ENCODE data around the gene FRMD4A. TPM values are rescaled to one million over a fixed set of nuclear protein-coding genes. Genes with fewer than 3 reads are reported as not detected.

Gene FRMD4A
- total RNA-seq, 5 donors from 2014 or later (not counting 1 experiment from before 2014, with no cell fraction given): 1.3 to 1.8 (median 1.4) TPM

GRCh38 chr10:13820119-13820963 is 510.4 kb downstream of the FRMD4A start:
- peak in 1 of 35 experiments; percentile 31 for DNase-seq
- Histone ChIP-seq H3K4me1 (ENCODE audit: control insufficient read depth in 1 of 2, extremely low read depth in 1 of 2, insufficient read depth in 2 of 2, low read length in 2 of 2) (peaks cover 8 to 19% of the 10 kb centered on the region in 2 experiments), H3K9me3 (no peaks in the 10 kb centered on the region), H3K36me3 (ENCODE audit: control insufficient read depth in 2 of 2, extremely low read depth in 1 of 2, insufficient read depth in 1 of 2, low read length in 1 of 2) (no peaks in the 10 kb centered on the region), H3K4me3 (ENCODE audit: control insufficient read depth in 1 of 2, extremely low read depth in 1 of 2, low read length in 1 of 2) (peak overlapping the region in 1 of 2 donors; percentile 0), H3K27ac (ENCODE audit: low read length) (no peak overlapping the region), H3K27me3 (replicated peaks in 1 of 2; ENCODE audit: control insufficient read depth in 2 of 2, extremely low read depth in 1 of 2, insufficient read depth in 2 of 2, low read length in 1 of 2) (peaks cover 0 to 19% of the 10 kb centered on the region in 2 experiments)
- Mint-ChIP-seq H3K27ac (no peak overlapping the region), H3K9me3 (peaks cover 2 to 6% (median 5%) of the 10 kb centered on the region in 3 donors), H3K4me1 (peaks cover 11 to 23% (median 12%) of the 10 kb centered on the region in 3 donors), H3K4me3 (no peak overlapping the region), H3K36me3 (peaks cover 3% of the 10 kb centered on the region), H3K27me3 (peaks cover 3 to 8% of the 10 kb centered on the region in 2 donors)
- POLR2A ChIA-PET: interaction anchor here in 1 of 2 donors (0.9 kb wide), 1 partner anchor 33 kb away, joined by 3 read pairs; no protein-coding TSS in a partner anchor
- CTCF ChIA-PET: interaction anchor here in 1 of 2 donors (0.6 kb wide), 1 partner anchor 503 kb away, joined by 7 read pairs; no protein-coding TSS in a partner anchor
- WGBS (ENCODE audit: insufficient coverage): 87% methylated on average over 14 of the region's 19 CpGs
- peak in 3 of 4 experiments; percentile 29 to 57 (median 51) for ATAC-seq (replicated peaks in 1 of 4)

DNA sequence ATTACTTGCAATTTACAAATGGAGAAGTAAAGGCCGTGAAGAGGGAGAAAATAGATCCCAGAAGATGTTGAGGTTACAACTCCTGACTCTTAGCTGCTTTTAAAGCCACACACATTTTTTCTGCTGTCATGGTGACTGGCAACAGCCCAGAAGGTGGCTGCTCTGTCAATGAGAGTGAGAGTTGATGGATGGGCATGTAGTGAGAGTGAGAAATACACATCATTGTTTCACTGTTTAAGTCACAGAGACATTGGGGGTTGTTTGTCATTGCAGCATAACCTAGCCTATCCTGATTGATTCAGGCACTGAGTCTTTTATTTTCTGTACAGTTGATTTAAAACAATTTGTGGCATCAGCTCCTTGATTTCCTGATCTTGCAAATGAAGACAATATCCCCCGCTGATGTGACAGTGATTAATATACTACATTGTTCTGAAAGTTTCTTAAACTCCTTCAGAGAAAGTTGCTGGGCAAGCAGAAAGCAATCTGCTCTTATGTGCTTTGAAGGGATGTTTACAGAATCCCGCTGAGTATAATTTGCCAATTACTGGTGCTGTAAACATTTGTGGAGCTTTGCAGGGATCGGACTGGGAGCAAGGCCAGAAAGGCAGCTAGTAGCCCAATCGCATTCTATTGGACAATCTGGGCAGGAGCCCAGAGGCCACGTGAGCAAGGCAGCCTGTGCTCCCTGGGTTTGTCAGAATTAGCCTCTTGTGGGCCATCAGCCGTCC is 514.4 kb downstream of the FRMD4A start:
- Histone ChIP-seq H3K4me1 (ENCODE audit: control insufficient read depth in 1 of 2, extremely low read depth in 1 of 2, insufficient read depth in 2 of 2, low read length in 2 of 2) (peaks cover 8 to 17% of the 10 kb centered on the region in 2 experiments), H3K4me3 (ENCODE audit: control insufficient read depth in 1 of 2, extremely low read depth in 1 of 2, low read length in 1 of 2) (no peak overlapping the region), H3K36me3 (ENCODE audit: control insufficient read depth in 2 of 2, extremely low read depth in 1 of 2, insufficient read depth in 1 of 2, low read length in 1 of 2) (no peaks in the 10 kb centered on the region), H3K27me3 (replicated peaks in 1 of 2; ENCODE audit: control insufficient read depth in 2 of 2, extremely low read depth in 1 of 2, insufficient read depth in 2 of 2, low read length in 1 of 2) (peaks cover 0 to 15% of the 10 kb centered on the region in 2 experiments), H3K27ac (ENCODE audit: low read length) (no peak overlapping the region), H3K9me3 (no peaks in the 10 kb centered on the region)
- peaks cover 3% of the 10 kb centered on the region for H3K36me3 Mint-ChIP-seq
- H3K27me3 Mint-ChIP-seq: peaks cover 3 to 4% of the 10 kb centered on the region in 2 donors
- CTCF ChIA-PET: no interaction called here
- ATAC-seq (replicated peaks in 1 of 4): no peak
- WGBS (ENCODE audit: insufficient coverage): 92% methylated on average over 5 of the region's 7 CpGs
- H3K4me1 Mint-ChIP-seq: peaks cover 12 to 21% (median 12%) of the 10 kb centered on the region in 3 donors
- DNase-seq: no peak
- no peak overlapping the region for H3K4me3 Mint-ChIP-seq
- H3K27ac Mint-ChIP-seq: no peak overlapping the region
- POLR2A ChIA-PET: no interaction called here
- H3K9me3 Mint-ChIP-seq: peaks cover 2 to 6% (median 5%) of the 10 kb centered on the region in 3 donors

DNA sequence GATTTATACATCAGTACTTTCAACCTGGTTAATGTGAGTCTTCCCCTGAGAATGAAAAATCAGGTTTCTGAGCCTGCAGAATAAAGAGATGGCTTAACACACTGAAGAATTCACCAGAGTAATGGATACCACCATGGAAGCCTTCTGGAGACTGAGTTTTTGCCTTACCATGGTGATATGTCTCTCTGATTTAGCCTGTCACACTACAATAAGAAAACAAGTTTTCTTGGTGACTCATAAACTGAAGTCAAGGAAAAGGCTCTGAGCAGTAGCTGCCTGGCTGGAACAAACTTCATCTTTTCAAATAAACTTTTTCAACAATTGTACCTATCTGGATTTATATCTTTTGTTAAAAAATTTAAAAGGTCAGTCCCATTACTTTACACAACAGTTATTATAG is 515.0 kb downstream of the FRMD4A start:
- Mint-ChIP-seq H3K4me1 (peaks cover 7 to 16% (median 9%) of the 10 kb centered on the region in 3 donors), H3K36me3 (peaks cover 3% of the 10 kb centered on the region), H3K4me3 (no peak overlapping the region), H3K27ac (no peak overlapping the region), H3K27me3 (peaks cover 0 to 3% of the 10 kb centered on the region in 2 donors), H3K9me3 (peaks cover 2 to 6% (median 5%) of the 10 kb centered on the region in 3 donors)
- POLR2A ChIA-PET: no interaction called here
- no peak overlapping the region for H3K27ac ChIP-seq (ENCODE audit: low read length)
- H3K4me3 ChIP-seq (ENCODE audit: control insufficient read depth in 1 of 2, extremely low read depth in 1 of 2, low read length in 1 of 2): no peak overlapping the region
- CTCF ChIA-PET: no interaction called here
- H3K36me3 ChIP-seq (ENCODE audit: control insufficient read depth in 2 of 2, extremely low read depth in 1 of 2, insufficient read depth in 1 of 2, low read length in 1 of 2): no peaks in the 10 kb centered on the region
- no peaks in the 10 kb centered on the region for H3K9me3 ChIP-seq
- ATAC-seq (replicated peaks in 1 of 4): no peak
- H3K27me3 ChIP-seq (replicated peaks in 1 of 2; ENCODE audit: control insufficient read depth in 2 of 2, extremely low read depth in 1 of 2, insufficient read depth in 2 of 2, low read length in 1 of 2): peaks cover 0 to 9% of the 10 kb centered on the region in 2 experiments
- no peak for DNase-seq
- peaks cover 6 to 11% of the 10 kb centered on the region in 2 experiments for H3K4me1 ChIP-seq (ENCODE audit: control insufficient read depth in 1 of 2, extremely low read depth in 1 of 2, insufficient read depth in 2 of 2, low read length in 2 of 2)

- CTCF ChIA-PET: interaction anchor here in 1 of 2 donors (1.1 kb wide), 1 partner anchor 9 kb away, joined by 3 read pairs; no protein-coding TSS in a partner anchor
- WGBS (ENCODE audit: insufficient coverage): 100% methylated on average over 1 of the region's 5 CpGs
- no peak overlapping the region for H3K27ac Mint-ChIP-seq
- POLR2A ChIA-PET: interaction anchor here in 1 of 2 donors (0.6 kb wide), 1 partner anchor 382 kb away, joined by 6 read pairs; no protein-coding TSS in a partner anchor
- no peak overlapping the region for H3K27ac ChIP-seq (ENCODE audit: low read length)
- H3K36me3 ChIP-seq (ENCODE audit: control insufficient read depth in 2 of 2, extremely low read depth in 1 of 2, insufficient read depth in 1 of 2, low read length in 1 of 2): no peaks in the 10 kb centered on the region
- H3K27me3 ChIP-seq (replicated peaks in 1 of 2; ENCODE audit: control insufficient read depth in 2 of 2, extremely low read depth in 1 of 2, insufficient read depth in 2 of 2, low read length in 1 of 2): peaks cover 0 to 5% of the 10 kb centered on the region in 2 experiments
- H3K4me1 ChIP-seq (ENCODE audit: control insufficient read depth in 1 of 2, extremely low read depth in 1 of 2, insufficient read depth in 2 of 2, low read length in 2 of 2): peaks cover 0 to 6% of the 10 kb centered on the region in 2 experiments
- no peaks in the 10 kb centered on the region for H3K9me3 ChIP-seq
- H3K4me3 Mint-ChIP-seq: no peak overlapping the region
- H3K4me3 ChIP-seq (ENCODE audit: control insufficient read depth in 1 of 2, extremely low read depth in 1 of 2, low read length in 1 of 2): no peak overlapping the region
- ATAC-seq (replicated peaks in 1 of 4) (no peak), DNase-seq (no peak)
- peaks cover 7 to 16% (median 12%) of the 10 kb centered on the region in 3 donors for H3K4me1 Mint-ChIP-seq
- peaks cover 0 to 3% of the 10 kb centered on the region in 2 donors for H3K27me3 Mint-ChIP-seq
- H3K9me3 Mint-ChIP-seq: peaks cover 2 to 6% (median 5%) of the 10 kb centered on the region in 3 donors
- peaks cover 3% of the 10 kb centered on the region for H3K36me3 Mint-ChIP-seq
Observed at GRCh38 chr10:13813550-13813949, 517.2 kb downstream of the FRMD4A start.

- ChIA-PET POLR2A (no interaction called here), CTCF (interaction anchor here in 1 of 2 donors (1.1 kb wide), 1 partner anchor 8 kb away, joined by 3 read pairs; no protein-coding TSS in a partner anchor)
- Histone ChIP-seq H3K27ac (ENCODE audit: low read length) (no peak overlapping the region), H3K9me3 (no peaks in the 10 kb centered on the region), H3K4me1 (ENCODE audit: control insufficient read depth in 1 of 2, extremely low read depth in 1 of 2, insufficient read depth in 2 of 2, low read length in 2 of 2) (peaks cover 0 to 6% of the 10 kb centered on the region in 2 experiments), H3K27me3 (replicated peaks in 1 of 2; ENCODE audit: control insufficient read depth in 2 of 2, extremely low read depth in 1 of 2, insufficient read depth in 2 of 2, low read length in 1 of 2) (peaks cover 0 to 7% of the 10 kb centered on the region in 2 experiments), H3K36me3 (ENCODE audit: control insufficient read depth in 2 of 2, extremely low read depth in 1 of 2, insufficient read depth in 1 of 2, low read length in 1 of 2) (no peaks in the 10 kb centered on the region), H3K4me3 (ENCODE audit: control insufficient read depth in 1 of 2, extremely low read depth in 1 of 2, low read length in 1 of 2) (no peak overlapping the region)
- peaks cover 2 to 5% (median 5%) of the 10 kb centered on the region in 3 donors for H3K9me3 Mint-ChIP-seq
- H3K4me3 Mint-ChIP-seq: no peak overlapping the region
- ATAC-seq (replicated peaks in 1 of 4) (no peak), DNase-seq (no peak)
- peaks cover 7 to 16% (median 12%) of the 10 kb centered on the region in 3 donors for H3K4me1 Mint-ChIP-seq
- H3K27me3 Mint-ChIP-seq: peaks cover 0 to 3% of the 10 kb centered on the region in 2 donors
- peaks cover 3% of the 10 kb centered on the region for H3K36me3 Mint-ChIP-seq
- 95% methylated on average over 11 of the region's 11 CpGs for WGBS (ENCODE audit: insufficient coverage)
- no peak overlapping the region for H3K27ac Mint-ChIP-seq
Observed at GRCh38 chr10:13812804-13813203, 517.9 kb downstream of the FRMD4A start.

DNA sequence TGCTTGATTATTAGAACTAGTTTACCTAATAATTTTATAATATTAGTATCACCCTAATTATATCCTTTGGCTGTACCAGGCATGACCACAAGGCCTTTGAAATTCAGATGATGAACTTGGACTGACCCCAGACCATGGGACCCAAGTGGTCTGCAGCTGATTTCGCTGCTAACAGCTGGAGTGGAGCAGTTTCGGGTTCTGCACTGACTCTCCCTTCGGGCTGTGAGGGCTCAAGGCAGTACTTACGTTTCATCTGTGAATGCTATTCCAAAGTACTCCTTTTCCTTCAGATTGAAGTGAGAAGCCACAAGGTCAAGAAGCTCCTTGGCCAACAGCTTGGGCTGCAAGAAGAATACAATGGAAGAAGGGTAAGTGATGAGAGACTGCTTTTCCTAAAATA is 520.2 kb downstream of the FRMD4A start:
- Histone ChIP-seq H3K4me3 (ENCODE audit: control insufficient read depth in 1 of 2, extremely low read depth in 1 of 2, low read length in 1 of 2) (no peak overlapping the region), H3K36me3 (ENCODE audit: control insufficient read depth in 2 of 2, extremely low read depth in 1 of 2, insufficient read depth in 1 of 2, low read length in 1 of 2) (no peaks in the 10 kb centered on the region), H3K27me3 (replicated peaks in 1 of 2; ENCODE audit: control insufficient read depth in 2 of 2, extremely low read depth in 1 of 2, insufficient read depth in 2 of 2, low read length in 1 of 2) (peaks cover 0 to 7% of the 10 kb centered on the region in 2 experiments), H3K9me3 (no peaks in the 10 kb centered on the region), H3K27ac (ENCODE audit: low read length) (no peak overlapping the region), H3K4me1 (ENCODE audit: control insufficient read depth in 1 of 2, extremely low read depth in 1 of 2, insufficient read depth in 2 of 2, low read length in 2 of 2) (peaks cover 5 to 13% of the 10 kb centered on the region in 2 experiments)
- CTCF ChIA-PET: interaction anchor here in 1 of 2 donors (0.6 kb wide), 1 partner anchor 960 kb away, joined by 4 read pairs; no protein-coding TSS in a partner anchor
- H3K27ac Mint-ChIP-seq: no peak overlapping the region
- no peak for ATAC-seq (replicated peaks in 1 of 4)
- H3K4me3 Mint-ChIP-seq: no peak overlapping the region
- no peaks in the 10 kb centered on the region for H3K27me3 Mint-ChIP-seq
- H3K9me3 Mint-ChIP-seq: no peaks in the 10 kb centered on the region
- no peaks in the 10 kb centered on the region for H3K36me3 Mint-ChIP-seq
- no peak for DNase-seq
- H3K4me1 Mint-ChIP-seq: peaks cover 12 to 20% (median 18%) of the 10 kb centered on the region in 3 donors
- 95% methylated on average over 3 of the region's 4 CpGs for WGBS (ENCODE audit: insufficient coverage)
- POLR2A ChIA-PET: interaction anchor here in 1 of 2 donors (0.7 kb wide), 1 partner anchor 36 kb away, joined by 3 read pairs; no protein-coding TSS in a partner anchor
